ENCODE measurements around the gene RGL4. TPM values are rescaled to one million over a fixed set of nuclear protein-coding genes. Genes with fewer than 3 reads are reported as not detected.

Gene RGL4
- total RNA-seq, 1 experiment from 2014 or later, result not detected

- in situ Hi-C loops (cut with HindIII; ENCODE audit: low pct_unique_long_range_greater_than_20kb, low sequenced_read_pairs), result no loop called here
- no peak for DNase-seq (ENCODE audit: low read depth, low spot score)
Measured at GRCh38 chr22:23692598-23693291, 1.9 kb downstream of the RGL4 start.

GRCh38 chr22:23693979-23694680 is 3.3 kb downstream of the RGL4 start:
- in situ Hi-C loops (cut with HindIII; ENCODE audit: low pct_unique_long_range_greater_than_20kb, low sequenced_read_pairs), result no loop called here
- no peak for DNase-seq (ENCODE audit: low read depth, low spot score)

- in situ Hi-C loops (cut with HindIII; ENCODE audit: low pct_unique_long_range_greater_than_20kb, low sequenced_read_pairs), result no loop called here
- no peak for DNase-seq (ENCODE audit: low read depth, low spot score)
Measured at GRCh38 chr22:23695141-23695540, 4.3 kb downstream of the RGL4 start.

DNA sequence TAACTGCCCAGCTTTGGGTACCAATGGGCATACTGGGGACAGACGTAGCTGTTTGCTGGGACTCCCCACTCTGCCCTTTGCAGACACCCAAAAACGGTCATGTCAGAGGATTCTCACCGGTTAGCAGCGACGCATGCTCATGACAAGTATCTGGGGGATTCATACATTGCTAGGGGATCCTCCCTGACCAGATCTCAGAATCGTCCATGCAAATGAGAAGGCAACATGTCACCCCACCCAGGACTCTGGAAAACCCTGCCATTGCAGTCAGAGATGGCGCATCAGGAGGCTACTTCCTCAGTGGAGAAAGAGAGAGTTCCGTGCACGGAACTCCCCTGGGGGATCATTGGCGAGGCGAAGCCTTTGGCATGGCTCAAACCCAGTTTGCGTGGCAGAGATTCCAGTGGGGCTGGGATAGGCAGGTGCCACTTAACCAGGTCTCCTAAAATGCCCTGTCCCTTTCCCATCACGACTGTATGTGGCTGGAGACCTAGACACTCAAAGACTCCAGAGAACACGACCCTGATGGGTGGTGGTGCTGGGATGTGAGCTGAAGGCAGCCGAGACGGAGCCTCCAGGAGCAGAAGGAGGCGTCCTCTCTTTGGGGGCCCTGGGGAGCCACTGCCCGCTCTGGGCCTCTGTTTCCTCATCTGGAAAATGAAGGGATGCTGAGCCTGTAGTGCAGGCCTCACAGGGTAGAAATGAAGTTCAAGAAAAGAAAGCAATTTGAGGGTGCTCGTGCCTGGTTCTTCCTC is 4.9 kb downstream of the RGL4 start:
- DNase-seq (ENCODE audit: low read depth, low spot score), result no peak
- in situ Hi-C loops (cut with HindIII; ENCODE audit: low pct_unique_long_range_greater_than_20kb, low sequenced_read_pairs), result no loop called here

DNA sequence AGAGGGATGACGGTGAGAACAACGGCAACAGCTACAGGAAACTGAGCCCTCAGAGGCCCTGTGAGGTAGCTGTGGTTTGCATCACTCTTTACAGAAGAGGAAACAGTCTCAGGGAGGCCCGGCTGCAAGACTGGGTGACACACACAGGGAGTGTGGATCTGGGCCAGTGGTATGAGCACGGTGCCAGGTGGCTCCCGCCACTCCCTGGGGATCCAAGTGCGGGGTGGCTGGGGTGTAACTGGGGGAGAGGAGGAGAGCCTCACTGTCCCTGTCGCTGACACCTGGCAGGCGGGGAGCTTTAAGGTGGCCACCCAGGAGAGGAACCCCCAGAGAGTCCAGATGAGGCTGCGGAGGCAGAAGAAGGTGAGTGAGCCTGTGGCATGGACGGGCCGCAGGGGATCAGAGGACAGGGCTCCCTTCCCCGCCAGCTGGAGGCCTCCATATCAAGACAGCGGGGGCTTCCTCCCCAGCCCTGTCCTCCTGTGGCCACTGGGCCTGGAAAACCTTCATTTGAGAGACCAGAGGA is 5.6 kb downstream of the RGL4 start:
- in situ Hi-C loops (cut with HindIII; ENCODE audit: low pct_unique_long_range_greater_than_20kb, low sequenced_read_pairs), result no loop called here
- DNase-seq (ENCODE audit: low read depth, low spot score), result no peak

GRCh38 chr22:23697031-23697970 is 6.5 kb downstream of the RGL4 start:
- DNase-seq (ENCODE audit: low read depth, low spot score), result no peak
- in situ Hi-C loops (cut with HindIII; ENCODE audit: low pct_unique_long_range_greater_than_20kb, low sequenced_read_pairs), result no loop called here

GRCh38 chr22:23698094-23698493 is 7.3 kb downstream of the RGL4 start:
- no peak for DNase-seq (ENCODE audit: low read depth, low spot score)

GRCh38 chr22:23698673-23699235 is 7.9 kb downstream of the RGL4 start:
- in situ Hi-C loops (cut with HindIII; ENCODE audit: low pct_unique_long_range_greater_than_20kb, low sequenced_read_pairs), result no loop called here
- no peak for DNase-seq (ENCODE audit: low read depth, low spot score)

More at GRCh38 chr22:23698094-23698493, 7.3 kb downstream of the RGL4 start:
- in situ Hi-C loops (cut with HindIII; ENCODE audit: low pct_unique_long_range_greater_than_20kb, low sequenced_read_pairs), result no loop called here

- in situ Hi-C loops (cut with HindIII; ENCODE audit: low pct_unique_long_range_greater_than_20kb, low sequenced_read_pairs), result no loop called here
- DNase-seq (ENCODE audit: low read depth, low spot score), result no peak
Measured at GRCh38 chr22:23700706-23701105, 9.9 kb downstream of the RGL4 start.

DNA sequence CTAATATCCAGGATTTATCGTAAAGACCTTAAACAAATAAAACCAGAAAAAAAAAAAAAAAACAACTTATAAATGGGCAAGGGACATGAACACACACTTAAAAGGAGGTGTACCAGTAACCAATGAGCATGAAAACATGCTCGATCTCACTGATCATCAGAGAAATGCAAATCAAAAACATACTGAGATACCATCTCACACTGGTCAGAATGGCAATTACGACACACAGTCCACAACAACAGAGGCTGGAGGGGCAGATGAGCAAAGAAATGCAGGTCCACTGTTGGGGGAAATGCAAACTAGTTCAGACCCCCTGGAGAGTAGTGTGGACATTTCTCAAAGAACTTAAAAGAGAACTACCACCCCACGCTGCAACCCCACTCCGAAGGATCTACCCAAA is 13.2 kb downstream of the RGL4 start:
- in situ Hi-C loops (cut with HindIII; ENCODE audit: low pct_unique_long_range_greater_than_20kb, low sequenced_read_pairs), result no loop called here
- DNase-seq (ENCODE audit: low read depth, low spot score), result no peak

- in situ Hi-C loops (cut with HindIII; ENCODE audit: low pct_unique_long_range_greater_than_20kb, low sequenced_read_pairs), result no loop called here
- DNase-seq (ENCODE audit: low read depth, low spot score), result no peak
Measured at GRCh38 chr22:23704829-23705228, 14.0 kb downstream of the RGL4 start.

DNA sequence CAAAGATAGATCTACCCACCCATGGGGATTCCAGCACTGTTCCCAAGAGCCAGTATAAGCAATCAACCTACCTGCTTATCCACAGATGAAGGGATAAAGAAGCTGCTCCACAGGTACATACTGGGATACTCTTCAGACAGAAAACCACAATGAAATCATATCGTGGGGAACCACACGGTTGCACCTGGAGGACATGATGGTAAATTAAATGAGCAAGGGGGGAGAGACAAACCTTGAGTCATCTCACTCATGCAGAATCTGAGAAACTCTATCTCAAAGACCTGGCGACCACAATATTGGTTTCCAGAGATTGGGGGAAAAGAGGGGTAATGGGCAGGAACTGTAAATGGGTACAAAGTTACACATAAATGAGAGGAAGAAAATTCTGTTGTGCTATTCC is 14.5 kb downstream of the RGL4 start:
- no peak for DNase-seq (ENCODE audit: low read depth, low spot score)
- in situ Hi-C loops (cut with HindIII; ENCODE audit: low pct_unique_long_range_greater_than_20kb, low sequenced_read_pairs), result no loop called here

DNA sequence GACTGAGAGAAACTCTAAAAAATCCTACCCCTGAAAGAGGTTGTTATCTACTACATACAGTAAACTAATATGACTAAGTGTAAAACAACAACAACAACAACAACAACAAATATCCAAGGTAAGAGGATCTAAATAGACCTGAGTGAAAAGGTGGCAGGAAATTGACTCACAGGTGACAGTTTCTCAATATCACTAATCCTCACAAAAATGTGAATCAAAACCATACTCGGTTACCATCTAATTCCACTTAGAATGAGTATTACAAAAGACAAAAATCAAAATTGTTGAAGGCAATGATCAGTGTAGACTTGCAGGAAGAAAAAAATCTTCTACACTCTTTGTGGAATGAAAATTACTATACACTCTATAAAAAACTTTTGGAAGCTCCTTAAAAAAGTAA is 17.5 kb downstream of the RGL4 start:
- DNase-seq (ENCODE audit: low read depth, low spot score), result no peak
- in situ Hi-C loops (cut with HindIII; ENCODE audit: low pct_unique_long_range_greater_than_20kb, low sequenced_read_pairs), result no loop called here

GRCh38 chr22:23709107-23709506 is 18.3 kb downstream of the RGL4 start:
- in situ Hi-C loops (cut with HindIII; ENCODE audit: low pct_unique_long_range_greater_than_20kb, low sequenced_read_pairs), result no loop called here
- no peak for DNase-seq (ENCODE audit: low read depth, low spot score)

DNA sequence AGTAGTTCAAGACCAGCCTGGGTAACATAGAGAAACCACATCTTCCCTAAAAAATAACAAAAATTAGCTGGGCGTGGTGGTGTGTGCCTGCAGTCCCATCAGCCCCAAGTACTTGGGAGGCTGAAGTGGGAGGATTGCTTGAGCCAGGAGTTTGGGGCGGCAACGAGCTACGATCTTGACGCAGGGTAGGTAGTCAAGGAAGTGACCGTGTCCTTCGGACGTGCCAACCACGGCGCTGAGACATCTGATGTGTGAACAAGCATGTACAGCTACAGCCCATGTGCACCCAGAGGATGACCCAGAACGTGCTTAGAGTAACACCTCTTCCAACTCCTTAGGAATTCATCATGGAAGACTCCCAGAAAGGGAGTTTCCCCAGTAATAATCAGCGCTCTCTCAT is 21.4 kb downstream of the RGL4 start:
- in situ Hi-C loops (cut with HindIII; ENCODE audit: low pct_unique_long_range_greater_than_20kb, low sequenced_read_pairs), result no loop called here
- no peak for DNase-seq (ENCODE audit: low read depth, low spot score)

GRCh38 chr22:23713696-23714595 is 23.1 kb downstream of the RGL4 start:
- DNase-seq (ENCODE audit: low read depth, low spot score), result no peak
- in situ Hi-C loops (cut with HindIII; ENCODE audit: low pct_unique_long_range_greater_than_20kb, low sequenced_read_pairs), result no loop called here
